Endodermal cell (in vitro differentiated cells): ENCODE results near the gene KLRC1. TPM values are rescaled to one million over a fixed set of nuclear protein-coding genes. Genes with fewer than 3 reads are reported as not detected.
A peak's percentile ranks its signal among the peaks of the same experiment; 100 is the strongest.
"Not testable (repeated sequence)": the region's sequence is repeated elsewhere in the genome, so short reads cannot be mapped to it uniquely, and the experiment has no call there.

ENCODE experiments used
- DNase-seq: peaks from one replicate; pipeline ENCODE4 v3.0.0-alpha.2; 2017
- H3K27ac ChIP-seq: 2 replicates; pipeline ENCODE4 v1.5.1; 2013; ENCODE audit warnings: mild to moderate bottlenecking, low read depth, low read length, moderate library complexity
- H3K27me3 ChIP-seq: 2 replicates; pipeline ENCODE4 v1.6.1; 2013; ENCODE audit warnings: mild to moderate bottlenecking, low read length, moderate library complexity; ENCODE audit not compliant: insufficient read depth, control insufficient read depth, poor library complexity, severe bottlenecking
- H3K36me3 ChIP-seq: 2 replicates; pipeline ENCODE4 v1.7.0; 2013; ENCODE audit warnings: mild to moderate bottlenecking, low read length, moderate library complexity; ENCODE audit not compliant: control insufficient read depth, insufficient read depth
- H3K4me1 ChIP-seq: one replicate; pipeline ENCODE4 v1.7.0; 2013; ENCODE audit warnings: low read length; ENCODE audit not compliant: control insufficient read depth, insufficient read depth
- H3K4me3 ChIP-seq: 2 replicates; pipeline ENCODE4 v1.5.1; 2013; ENCODE audit warnings: mild to moderate bottlenecking, low read length, moderate library complexity
- H3K9ac ChIP-seq: 2 replicates; pipeline ENCODE4 v1.6.1; 2013; ENCODE audit warnings: mild to moderate bottlenecking, low read length, moderate library complexity; ENCODE audit not compliant: poor library complexity, severe bottlenecking; ENCODE audit errors: extremely low read depth
- H3K9me3 ChIP-seq: 2 replicates; pipeline ENCODE4 v1.6.1; 2013; ENCODE audit warnings: mild to moderate bottlenecking, low read length, moderate library complexity; ENCODE audit not compliant: control insufficient read depth
- H3K27ac Mint-ChIP-seq: 2 replicates; pipeline ENCODE4 v1.8.0; 2020; ENCODE audit warnings: mixed read lengths
- H3K27me3 Mint-ChIP-seq: 2 replicates; pipeline ENCODE4 v1.8.0; 2021; ENCODE audit warnings: mild to moderate bottlenecking, mixed read lengths; ENCODE audit not compliant: insufficient read depth
- H3K36me3 Mint-ChIP-seq: 2 replicates; pipeline ENCODE4 v1.8.0; 2020; ENCODE audit warnings: low read depth, mixed read lengths
- H3K4me1 Mint-ChIP-seq: 2 replicates; pipeline ENCODE4 v1.8.0; 2020; ENCODE audit warnings: mixed read lengths
- H3K4me3 Mint-ChIP-seq: 2 replicates; pipeline ENCODE4 v1.8.0; 2020; ENCODE audit warnings: mild to moderate bottlenecking, moderate library complexity, mixed read lengths
- H3K9me3 Mint-ChIP-seq: 2 replicates; pipeline ENCODE4 v1.8.0; 2020; ENCODE audit warnings: mild to moderate bottlenecking, mixed read lengths
- CTCF ChIP-seq: fragments of 200-600 bp; sonication (generic); conservative IDR thresholded peaks from 2 replicates; pipeline ENCODE4 v1.5.0; 2021; ENCODE audit warnings: antibody characterized with exemption, mild to moderate bottlenecking
- WGBS, 2 experiments: methylation state at CpG; one replicate each; pipeline versions ENCODE4 v1.1.5 to v1.1.7; 2013; ENCODE audit warnings: missing lambda C conversion rate in 2 of 2, mixed read lengths in 1 of 2; ENCODE audit not compliant: insufficient coverage in 1 of 2, insufficient read length in 1 of 2; 5-methylcytosine and 5-hydroxymethylcytosine counted together
- total RNA-seq, 2 donors: library from RNA; stranded (reverse); fragmentation: NEBNext Ultra II Directional in 1 of 2; extraction: Animal tissue kit (Norgen Biotek cat#: 25700) in 1 of 2; gene quantifications; 2 replicates in 1 of 2; 3 replicates in 1 of 2; pipeline ENCODE4 v1.2.1, GENCODE V29; 2021

Gene KLRC1
- total RNA-seq, 2 donors from 2014 or later: not detected

- H3K27me3 Mint-ChIP-seq: no peaks in the 10 kb centered on the region
- peaks cover 3% of the 10 kb centered on the region for H3K9me3 Mint-ChIP-seq
- H3K9me3 ChIP-seq: no peaks in the 10 kb centered on the region
- H3K27ac Mint-ChIP-seq: no peak overlapping the region
- H3K27ac ChIP-seq: no peak overlapping the region
- no peak overlapping the region for H3K4me3 Mint-ChIP-seq
- 81 to 92% methylated on average over 2 of the region's 2 CpGs for WGBS, 2 experiments
- H3K4me1 Mint-ChIP-seq: no peaks in the 10 kb centered on the region
- no peak overlapping the region for H3K4me3 ChIP-seq
- peaks cover 1% of the 10 kb centered on the region for H3K36me3 Mint-ChIP-seq
- H3K9ac ChIP-seq: no peak overlapping the region
- H3K36me3 ChIP-seq: no peaks in the 10 kb centered on the region
- no peak for DNase-seq
- no peaks in the 10 kb centered on the region for H3K27me3 ChIP-seq
- no peak for TF ChIP-seq CTCF
- no peaks in the 10 kb centered on the region for H3K4me1 ChIP-seq
Measured at GRCh38 chr12:10497602-10498001, 44.4 kb upstream of the KLRC1 start.

- no peaks in the 10 kb centered on the region for H3K27me3 ChIP-seq
- no peak overlapping the region for H3K4me3 Mint-ChIP-seq
- no peaks in the 10 kb centered on the region for H3K36me3 ChIP-seq
- no peak overlapping the region for H3K4me3 ChIP-seq
- H3K9ac ChIP-seq: no peak overlapping the region
- no peaks in the 10 kb centered on the region for H3K27me3 Mint-ChIP-seq
- no peaks in the 10 kb centered on the region for H3K9me3 ChIP-seq
- H3K27ac ChIP-seq: no peak overlapping the region
- no peak overlapping the region for H3K27ac Mint-ChIP-seq
- no peaks in the 10 kb centered on the region for H3K4me1 ChIP-seq
- H3K4me1 Mint-ChIP-seq: no peaks in the 10 kb centered on the region
- peaks cover 9% of the 10 kb centered on the region for H3K9me3 Mint-ChIP-seq
- 93 to 95% methylated on average over 2 to 4 of the region's 4 CpGs for WGBS, 2 experiments
- H3K36me3 Mint-ChIP-seq: peaks cover 1% of the 10 kb centered on the region
- DNase-seq: no peak
- no peak for TF ChIP-seq CTCF
Measured at GRCh38 chr12:10491766-10492165, 38.6 kb upstream of the KLRC1 start.

- DNase-seq, H3K4me3 Mint-ChIP-seq, H3K4me3 ChIP-seq, H3K4me1 Mint-ChIP-seq, H3K9me3 ChIP-seq, H3K4me1 ChIP-seq, H3K9ac ChIP-seq, H3K27ac Mint-ChIP-seq, H3K27me3 Mint-ChIP-seq, H3K27ac ChIP-seq, H3K36me3 Mint-ChIP-seq, H3K9me3 Mint-ChIP-seq, H3K27me3 ChIP-seq, H3K36me3 ChIP-seq: not testable (repeated sequence)
- WGBS, 2 experiments: 97 to 100% methylated on average over 2 of the region's 2 CpGs
Measured at GRCh38 chr12:10487328-10487727, 34.2 kb upstream of the KLRC1 start.

GRCh38 chr12:10481901-10482300 is 28.7 kb upstream of the KLRC1 start:
- not testable (repeated sequence) for H3K36me3 ChIP-seq, H3K36me3 Mint-ChIP-seq
- peak; percentile 33 for DNase-seq

GRCh38 chr12:10472808-10473207 is 19.6 kb upstream of the KLRC1 start:
- not testable (repeated sequence) for H3K27ac Mint-ChIP-seq, H3K36me3 Mint-ChIP-seq, H3K27ac ChIP-seq, H3K4me3 ChIP-seq, DNase-seq, H3K9ac ChIP-seq, H3K4me3 Mint-ChIP-seq, H3K4me1 ChIP-seq, H3K27me3 ChIP-seq, H3K4me1 Mint-ChIP-seq, H3K36me3 ChIP-seq, H3K27me3 Mint-ChIP-seq, H3K9me3 ChIP-seq
- 90 to 96% methylated on average over 4 to 5 of the region's 5 CpGs for WGBS, 2 experiments
- H3K9me3 Mint-ChIP-seq: peaks cover 36% of the 10 kb centered on the region

More at GRCh38 chr12:10481901-10482300, 28.7 kb upstream of the KLRC1 start:
- H3K4me1 Mint-ChIP-seq, H3K27me3 Mint-ChIP-seq, H3K4me3 Mint-ChIP-seq, H3K27ac Mint-ChIP-seq, H3K27me3 ChIP-seq, H3K4me3 ChIP-seq, H3K27ac ChIP-seq, H3K4me1 ChIP-seq, H3K9ac ChIP-seq: not testable (repeated sequence)
- 76 to 91% methylated on average over 2 of the region's 2 CpGs for WGBS, 2 experiments
- peaks cover 12% of the 10 kb centered on the region for H3K9me3 ChIP-seq
- peaks cover 27% of the 10 kb centered on the region for H3K9me3 Mint-ChIP-seq
